Measurements from ENCODE around the gene MDGA2.

DNA sequence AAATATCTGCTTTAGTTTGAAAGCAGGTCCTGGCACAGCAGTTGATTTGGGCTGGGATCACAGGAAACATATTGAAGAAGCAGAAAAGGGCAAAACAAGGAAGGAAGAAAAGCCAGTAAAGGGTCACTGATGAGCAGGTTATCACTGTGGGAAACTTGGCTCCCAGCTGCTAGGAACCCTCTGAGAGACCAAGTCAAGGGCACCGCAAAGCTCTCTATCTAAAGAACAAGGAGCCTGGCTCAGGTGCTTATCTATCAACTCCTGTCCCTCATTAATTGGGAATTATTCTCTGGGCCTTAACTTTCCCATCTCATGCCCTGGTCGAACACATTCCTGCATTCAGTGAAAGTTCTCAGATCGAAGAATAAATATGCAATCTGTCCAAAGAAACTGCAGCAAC, 572.9 kb downstream of the MDGA2 start:
- TF ChIP-seq, protein P1, sequence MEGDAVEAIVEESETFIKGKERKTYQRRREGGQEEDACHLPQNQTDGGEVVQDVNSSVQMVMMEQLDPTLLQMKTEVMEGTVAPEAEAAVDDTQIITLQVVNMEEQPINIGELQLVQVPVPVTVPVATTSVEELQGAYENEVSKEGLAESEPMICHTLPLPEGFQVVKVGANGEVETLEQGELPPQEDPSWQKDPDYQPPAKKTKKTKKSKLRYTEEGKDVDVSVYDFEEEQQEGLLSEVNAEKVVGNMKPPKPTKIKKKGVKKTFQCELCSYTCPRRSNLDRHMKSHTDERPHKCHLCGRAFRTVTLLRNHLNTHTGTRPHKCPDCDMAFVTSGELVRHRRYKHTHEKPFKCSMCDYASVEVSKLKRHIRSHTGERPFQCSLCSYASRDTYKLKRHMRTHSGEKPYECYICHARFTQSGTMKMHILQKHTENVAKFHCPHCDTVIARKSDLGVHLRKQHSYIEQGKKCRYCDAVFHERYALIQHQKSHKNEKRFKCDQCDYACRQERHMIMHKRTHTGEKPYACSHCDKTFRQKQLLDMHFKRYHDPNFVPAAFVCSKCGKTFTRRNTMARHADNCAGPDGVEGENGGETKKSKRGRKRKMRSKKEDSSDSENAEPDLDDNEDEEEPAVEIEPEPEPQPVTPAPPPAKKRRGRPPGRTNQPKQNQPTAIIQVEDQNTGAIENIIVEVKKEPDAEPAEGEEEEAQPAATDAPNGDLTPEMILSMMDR (conservative IDR thresholded peaks at IDR 0.05), result no peak
- no peak for TF ChIP-seq ZFX (IDR thresholded peaks at IDR 0.05)

Measured in C4-2B (cell line).